Measurements from ENCODE around the gene GNAS-AS1.
"Not testable (repeated sequence)": the region's sequence is repeated elsewhere in the genome, so short reads cannot be mapped to it uniquely, and the experiment has no call there.

GNAS-AS1 gene

GRCh38 chr20:58822748-58823730 lies 27.7 kb downstream of the GNAS-AS1 start:
- H3K9me3 ChIP-seq (ENCODE audit: insufficient read depth, low read length), result peaks cover 4% of the 10 kb centered on the region; the same call in 1 of the 2 replicates
- no peak overlapping the region for H3K4me3 ChIP-seq (ENCODE audit: insufficient read length, low read depth)
- DNase-seq (ENCODE audit: low read depth, low spot score), result no peak
- H3K4me1 ChIP-seq (ENCODE audit: insufficient read depth, insufficient read length), result no peaks in the 10 kb centered on the region
- peaks cover 80% of the 10 kb centered on the region for H3K36me3 ChIP-seq (ENCODE audit: insufficient read depth, insufficient read length, low read length)
- no peak overlapping the region for H3K9ac ChIP-seq (ENCODE audit: insufficient read length, low read depth)
- no peak for TF ChIP-seq ZNF274 (IDR thresholded peaks at IDR 0.05; ENCODE audit: low read depth, low read length)
- TF ChIP-seq YY1 (IDR thresholded peaks at IDR 0.05; ENCODE audit: insufficient read depth, insufficient read length), result no peak
- no peak for TF ChIP-seq SUZ12 (IDR thresholded peaks at IDR 0.05; ENCODE audit: extremely low read depth, insufficient read depth, insufficient read length)
- no peaks in the 10 kb centered on the region for H3K27me3 ChIP-seq (ENCODE audit: insufficient read depth, insufficient read length)

GRCh38 chr20:58822149-58822548 lies 28.6 kb downstream of the GNAS-AS1 start:
- Histone ChIP-seq H3K9ac (ENCODE audit: insufficient read length, low read depth) (no peak overlapping the region), H3K27me3 (ENCODE audit: insufficient read depth, insufficient read length) (no peaks in the 10 kb centered on the region), H3K36me3 (ENCODE audit: insufficient read depth, insufficient read length, low read length) (peaks cover 83% of the 10 kb centered on the region), H3K9me3 (ENCODE audit: insufficient read depth, low read length) (peaks cover 4% of the 10 kb centered on the region; the same call in 1 of the 2 replicates), H3K4me3 (ENCODE audit: insufficient read length, low read depth) (no peak overlapping the region), H3K4me1 (ENCODE audit: insufficient read depth, insufficient read length) (no peaks in the 10 kb centered on the region)
- no peak for TF ChIP-seq ZNF274 (IDR thresholded peaks at IDR 0.05; ENCODE audit: low read depth, low read length)
- TF ChIP-seq SUZ12 (IDR thresholded peaks at IDR 0.05; ENCODE audit: extremely low read depth, insufficient read depth, insufficient read length), result no peak
- TF ChIP-seq YY1 (IDR thresholded peaks at IDR 0.05; ENCODE audit: insufficient read depth, insufficient read length), result no peak
- no peak for DNase-seq (ENCODE audit: low read depth, low spot score)

GRCh38 chr20:58820515-58820914 lies 30.2 kb downstream of the GNAS-AS1 start:
- not testable (repeated sequence) for H3K4me1 ChIP-seq (ENCODE audit: insufficient read depth, insufficient read length)

GRCh38 chr20:58819921-58820320 lies 30.8 kb downstream of the GNAS-AS1 start:
- TF ChIP-seq SUZ12 (IDR thresholded peaks at IDR 0.05; ENCODE audit: extremely low read depth, insufficient read depth, insufficient read length) (no peak), YY1 (IDR thresholded peaks at IDR 0.05; ENCODE audit: insufficient read depth, insufficient read length) (no peak), ZNF274 (IDR thresholded peaks at IDR 0.05; ENCODE audit: low read depth, low read length) (no peak)
- H3K4me1 ChIP-seq (ENCODE audit: insufficient read depth, insufficient read length), result no peaks in the 10 kb centered on the region
- H3K9ac ChIP-seq (ENCODE audit: insufficient read length, low read depth), result no peak overlapping the region
- H3K36me3 ChIP-seq (ENCODE audit: insufficient read depth, insufficient read length, low read length), result peaks cover 84% of the 10 kb centered on the region
- H3K4me3 ChIP-seq (ENCODE audit: insufficient read length, low read depth), result no peak overlapping the region
- H3K27me3 ChIP-seq (ENCODE audit: insufficient read depth, insufficient read length), result no peaks in the 10 kb centered on the region
- H3K9me3 ChIP-seq (ENCODE audit: insufficient read depth, low read length), result peaks cover 4% of the 10 kb centered on the region; the same call in 1 of the 2 replicates
- DNase-seq (ENCODE audit: low read depth, low spot score), result no peak

More at GRCh38 chr20:58820515-58820914, 30.2 kb downstream of the GNAS-AS1 start:
- not testable (repeated sequence) for H3K9me3 ChIP-seq (ENCODE audit: insufficient read depth, low read length); H3K9ac ChIP-seq (ENCODE audit: insufficient read length, low read depth); DNase-seq (ENCODE audit: low read depth, low spot score); H3K27me3 ChIP-seq (ENCODE audit: insufficient read depth, insufficient read length); H3K4me3 ChIP-seq (ENCODE audit: insufficient read length, low read depth)
- H3K36me3 ChIP-seq (ENCODE audit: insufficient read depth, insufficient read length, low read length), result peaks cover 86% of the 10 kb centered on the region

GRCh38 chr20:58818586-58819285 lies 32.0 kb downstream of the GNAS-AS1 start:
- Histone ChIP-seq H3K4me3 (ENCODE audit: insufficient read length, low read depth) (no peak overlapping the region), H3K4me1 (ENCODE audit: insufficient read depth, insufficient read length) (no peaks in the 10 kb centered on the region), H3K9me3 (ENCODE audit: insufficient read depth, low read length) (peaks cover 4% of the 10 kb centered on the region; the same call in 1 of the 2 replicates), H3K36me3 (ENCODE audit: insufficient read depth, insufficient read length, low read length) (peaks cover 75% of the 10 kb centered on the region), H3K9ac (ENCODE audit: insufficient read length, low read depth) (no peak overlapping the region), H3K27me3 (ENCODE audit: insufficient read depth, insufficient read length) (no peaks in the 10 kb centered on the region)
- TF ChIP-seq YY1 (IDR thresholded peaks at IDR 0.05; ENCODE audit: insufficient read depth, insufficient read length) (no peak), SUZ12 (IDR thresholded peaks at IDR 0.05; ENCODE audit: extremely low read depth, insufficient read depth, insufficient read length) (no peak), ZNF274 (IDR thresholded peaks at IDR 0.05; ENCODE audit: low read depth, low read length) (no peak)
- DNase-seq (ENCODE audit: low read depth, low spot score), result no peak

GRCh38 chr20:58817748-58818147 lies 33.0 kb downstream of the GNAS-AS1 start:
- peaks cover 4% of the 10 kb centered on the region; the same call in 1 of the 2 replicates for H3K9me3 ChIP-seq (ENCODE audit: insufficient read depth, low read length)
- peaks cover 65% of the 10 kb centered on the region for H3K36me3 ChIP-seq (ENCODE audit: insufficient read depth, insufficient read length, low read length)
- TF ChIP-seq SUZ12 (IDR thresholded peaks at IDR 0.05; ENCODE audit: extremely low read depth, insufficient read depth, insufficient read length) (no peak), ZNF274 (IDR thresholded peaks at IDR 0.05; ENCODE audit: low read depth, low read length) (no peak)
- H3K9ac ChIP-seq (ENCODE audit: insufficient read length, low read depth), result no peak overlapping the region
- no peaks in the 10 kb centered on the region for H3K27me3 ChIP-seq (ENCODE audit: insufficient read depth, insufficient read length)
- H3K4me3 ChIP-seq (ENCODE audit: insufficient read length, low read depth), result no peak overlapping the region
- DNase-seq (ENCODE audit: low read depth, low spot score), result no peak
- H3K4me1 ChIP-seq (ENCODE audit: insufficient read depth, insufficient read length), result no peaks in the 10 kb centered on the region

All from NT2/D1 (cell line).